ENCODE results near the gene OPHN1. TPM values are rescaled to one million over a fixed set of nuclear protein-coding genes. Genes with fewer than 3 reads are reported as not detected.

Gene OPHN1, protein sequence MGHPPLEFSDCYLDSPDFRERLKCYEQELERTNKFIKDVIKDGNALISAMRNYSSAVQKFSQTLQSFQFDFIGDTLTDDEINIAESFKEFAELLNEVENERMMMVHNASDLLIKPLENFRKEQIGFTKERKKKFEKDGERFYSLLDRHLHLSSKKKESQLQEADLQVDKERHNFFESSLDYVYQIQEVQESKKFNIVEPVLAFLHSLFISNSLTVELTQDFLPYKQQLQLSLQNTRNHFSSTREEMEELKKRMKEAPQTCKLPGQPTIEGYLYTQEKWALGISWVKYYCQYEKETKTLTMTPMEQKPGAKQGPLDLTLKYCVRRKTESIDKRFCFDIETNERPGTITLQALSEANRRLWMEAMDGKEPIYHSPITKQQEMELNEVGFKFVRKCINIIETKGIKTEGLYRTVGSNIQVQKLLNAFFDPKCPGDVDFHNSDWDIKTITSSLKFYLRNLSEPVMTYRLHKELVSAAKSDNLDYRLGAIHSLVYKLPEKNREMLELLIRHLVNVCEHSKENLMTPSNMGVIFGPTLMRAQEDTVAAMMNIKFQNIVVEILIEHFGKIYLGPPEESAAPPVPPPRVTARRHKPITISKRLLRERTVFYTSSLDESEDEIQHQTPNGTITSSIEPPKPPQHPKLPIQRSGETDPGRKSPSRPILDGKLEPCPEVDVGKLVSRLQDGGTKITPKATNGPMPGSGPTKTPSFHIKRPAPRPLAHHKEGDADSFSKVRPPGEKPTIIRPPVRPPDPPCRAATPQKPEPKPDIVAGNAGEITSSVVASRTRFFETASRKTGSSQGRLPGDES
- 10 to 100 TPM; 10.0 to 40.9 (median 10.8) TPM for total RNA-seq

DNA sequence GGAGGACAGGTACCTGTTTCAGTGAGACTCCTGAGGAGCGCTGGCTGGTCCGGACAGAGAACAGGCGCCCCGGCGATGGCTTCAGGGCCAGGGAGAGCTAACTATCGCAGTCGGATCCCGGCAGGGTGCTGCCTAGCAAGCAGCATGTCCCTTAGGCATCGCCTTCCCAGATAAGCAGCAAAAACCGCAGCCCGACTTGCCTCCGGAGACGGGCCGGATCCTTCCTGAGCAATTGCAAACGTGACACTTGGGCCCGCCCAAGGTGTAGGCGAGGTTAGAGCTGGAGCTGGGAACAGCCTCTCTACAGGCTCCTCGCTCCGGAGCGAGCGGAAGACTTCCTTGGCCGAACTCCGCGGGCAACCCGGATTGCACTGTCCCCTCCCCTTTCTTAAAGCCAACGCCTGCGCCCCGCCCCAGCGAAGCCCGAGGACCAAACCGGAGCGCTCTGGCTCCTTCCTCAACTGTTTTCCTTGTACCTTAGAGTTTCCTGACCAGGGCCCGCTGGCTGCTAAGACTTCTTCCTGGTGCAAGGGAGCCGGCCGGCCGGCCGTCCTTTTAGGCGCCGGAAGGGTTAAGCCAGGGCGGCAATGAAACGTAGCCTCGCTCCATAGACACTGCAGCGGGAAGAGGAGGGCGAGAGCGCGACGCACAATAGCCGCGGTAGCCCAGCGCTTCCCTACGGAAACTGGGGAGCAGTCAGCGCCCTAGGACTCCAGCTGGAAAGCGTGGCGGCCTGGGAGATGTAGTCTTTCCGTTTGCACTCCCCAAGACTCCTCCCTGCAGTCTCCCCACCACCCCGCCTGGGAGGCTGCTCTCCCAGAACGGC is at the start of gene OPHN1:
TSS of gene OPHN1 (minus strand) at position 341 of the 826 bp plus-strand sequence. CDS start 475 bp downstream, outside the sequence.
- ATAC-seq (ENCODE audit: low FRiP score in 2 of 2) = peak; percentile 95 to 96
- peak within 1 kb of the TSS; percentile 75 to 87 (median 84) for H3K27ac ChIP-seq
- no peaks in the 10 kb centered on the region for H3K36me3 ChIP-seq
- 42% methylated on average over 56 of the region's 57 CpGs; no CpG with 5 or more reads in 1 of the 2 donors for WGBS, 2 donors
- no peaks in the 10 kb centered on the region for H3K9me3 ChIP-seq
- TF ChIP-seq POLR2AphosphoS5 (IDR thresholded peaks at IDR 0.05) (peak; percentile 26 to 32), POLR2A (IDR thresholded peaks at IDR 0.05) (peak in 2 of 4 donors; percentile 15 to 62)
- TF ChIP-seq, protein P1, sequence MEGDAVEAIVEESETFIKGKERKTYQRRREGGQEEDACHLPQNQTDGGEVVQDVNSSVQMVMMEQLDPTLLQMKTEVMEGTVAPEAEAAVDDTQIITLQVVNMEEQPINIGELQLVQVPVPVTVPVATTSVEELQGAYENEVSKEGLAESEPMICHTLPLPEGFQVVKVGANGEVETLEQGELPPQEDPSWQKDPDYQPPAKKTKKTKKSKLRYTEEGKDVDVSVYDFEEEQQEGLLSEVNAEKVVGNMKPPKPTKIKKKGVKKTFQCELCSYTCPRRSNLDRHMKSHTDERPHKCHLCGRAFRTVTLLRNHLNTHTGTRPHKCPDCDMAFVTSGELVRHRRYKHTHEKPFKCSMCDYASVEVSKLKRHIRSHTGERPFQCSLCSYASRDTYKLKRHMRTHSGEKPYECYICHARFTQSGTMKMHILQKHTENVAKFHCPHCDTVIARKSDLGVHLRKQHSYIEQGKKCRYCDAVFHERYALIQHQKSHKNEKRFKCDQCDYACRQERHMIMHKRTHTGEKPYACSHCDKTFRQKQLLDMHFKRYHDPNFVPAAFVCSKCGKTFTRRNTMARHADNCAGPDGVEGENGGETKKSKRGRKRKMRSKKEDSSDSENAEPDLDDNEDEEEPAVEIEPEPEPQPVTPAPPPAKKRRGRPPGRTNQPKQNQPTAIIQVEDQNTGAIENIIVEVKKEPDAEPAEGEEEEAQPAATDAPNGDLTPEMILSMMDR (IDR thresholded peaks at IDR 0.05) = no peak
- peaks cover 0 to 6% (median 2%) of the 10 kb centered on the region in 4 donors for H3K4me1 ChIP-seq
- H3K4me3 ChIP-seq = peak within 1 kb of the TSS; percentile 33 to 71 (median 54)
- no peaks in the 10 kb centered on the region for H3K27me3 ChIP-seq
- peak; percentile 83 to 89 for DNase-seq

DNA sequence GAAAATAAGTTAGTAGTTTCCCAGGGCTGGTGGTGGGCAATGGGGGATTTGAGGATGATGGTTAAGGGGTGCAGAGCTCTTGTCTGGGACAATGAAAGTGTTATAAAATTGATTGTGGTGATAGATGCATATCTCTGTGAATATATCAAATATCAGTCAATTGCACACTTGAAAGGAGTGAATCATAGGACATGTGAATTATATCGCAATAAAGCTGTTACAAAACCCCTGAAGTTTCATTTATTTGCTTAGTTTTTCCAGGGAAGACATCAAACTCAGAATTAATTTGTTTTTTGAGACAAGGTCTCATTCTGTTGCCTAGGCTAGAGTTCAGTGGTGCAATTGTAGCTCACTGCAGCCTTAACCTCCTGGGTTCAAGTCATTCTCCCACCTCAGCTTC is 47.7 kb upstream of the OPHN1 start:
- no peak overlapping the region for H3K27ac ChIP-seq
- no peaks in the 10 kb centered on the region for H3K27me3 ChIP-seq
- H3K36me3 ChIP-seq = no peaks in the 10 kb centered on the region
- TF ChIP-seq POLR2AphosphoS5 (IDR thresholded peaks at IDR 0.05) (no peak), POLR2A (IDR thresholded peaks at IDR 0.05) (no peak), EP300 (IDR thresholded peaks at IDR 0.05) (no peak)
- TF ChIP-seq, protein P1 (IDR thresholded peaks at IDR 0.05) = no peak
- WGBS, 2 donors = 70 to 93% methylated on average over 1 of the region's 1 CpG
- no peak for DNase-seq
- H3K4me3 ChIP-seq = no peak overlapping the region
- no peaks in the 10 kb centered on the region for H3K9me3 ChIP-seq
- no peaks in the 10 kb centered on the region for H3K4me1 ChIP-seq
- no peak for ATAC-seq (ENCODE audit: low FRiP score in 2 of 2)

DNA sequence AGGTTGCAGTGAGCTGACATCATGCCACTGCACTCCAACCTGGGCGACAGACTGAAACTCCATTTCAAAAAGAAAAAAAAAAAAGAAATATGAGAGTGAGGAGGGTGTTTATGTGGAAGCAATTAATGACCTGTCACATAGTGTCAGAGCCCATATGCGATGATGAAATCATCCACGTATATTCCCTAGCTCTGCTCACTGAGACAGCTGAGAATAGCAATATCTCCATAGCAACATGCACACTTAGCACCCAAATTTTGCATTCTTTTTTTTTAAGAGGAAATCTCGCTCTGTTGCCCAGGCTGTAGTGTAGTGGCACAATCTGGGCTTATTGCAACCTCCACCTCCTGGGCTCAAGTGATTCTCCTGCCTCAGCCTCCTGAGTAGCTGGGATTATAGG is 31.5 kb upstream of the OPHN1 start:
- Histone ChIP-seq H3K4me3 (no peak overlapping the region), H3K27me3 (no peaks in the 10 kb centered on the region), H3K36me3 (no peaks in the 10 kb centered on the region), H3K9me3 (no peaks in the 10 kb centered on the region), H3K4me1 (peaks cover 0 to 3% (median 0%) of the 10 kb centered on the region in 4 donors), H3K27ac (no peak overlapping the region)
- WGBS, 2 donors = 81 to 92% methylated on average over 4 of the region's 4 CpGs
- DNase-seq = no peak
- ATAC-seq (ENCODE audit: low FRiP score in 2 of 2) = no peak
- TF ChIP-seq POLR2AphosphoS5 (IDR thresholded peaks at IDR 0.05) (no peak), EP300 (IDR thresholded peaks at IDR 0.05) (no peak), POLR2A (IDR thresholded peaks at IDR 0.05) (no peak)
- TF ChIP-seq, protein P1 (IDR thresholded peaks at IDR 0.05) = no peak

DNA sequence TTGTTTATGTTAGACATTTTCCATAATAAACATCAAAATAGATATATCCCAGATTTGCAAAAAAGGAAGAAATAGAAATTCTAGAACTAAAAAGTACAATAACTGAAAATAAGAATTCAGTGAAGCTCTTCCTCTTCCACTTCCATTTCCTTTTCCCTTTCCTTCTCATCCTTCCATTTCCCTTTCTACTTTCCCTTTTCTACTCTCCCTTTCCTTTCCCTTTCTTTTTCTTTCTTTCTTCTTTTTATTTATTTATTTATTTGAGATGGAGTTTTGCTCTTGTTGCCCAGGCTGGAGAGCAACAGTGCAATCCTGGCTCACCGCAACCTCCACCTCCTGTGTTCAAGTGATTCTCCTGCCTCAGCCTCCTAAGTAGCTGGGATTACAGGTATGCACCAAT is 30.6 kb upstream of the OPHN1 start:
- Histone ChIP-seq H3K27ac (no peak overlapping the region), H3K4me1 (peaks cover 0 to 3% (median 0%) of the 10 kb centered on the region in 4 donors), H3K4me3 (no peak overlapping the region), H3K27me3 (no peaks in the 10 kb centered on the region), H3K36me3 (no peaks in the 10 kb centered on the region), H3K9me3 (no peaks in the 10 kb centered on the region)
- no peak for DNase-seq
- 89 to 100% methylated on average over 1 of the region's 1 CpG for WGBS, 2 donors
- no peak for ATAC-seq (ENCODE audit: low FRiP score in 2 of 2)
- TF ChIP-seq EP300 (IDR thresholded peaks at IDR 0.05) = no peak
- no peak for TF ChIP-seq POLR2A (IDR thresholded peaks at IDR 0.05)
- no peak for TF ChIP-seq POLR2AphosphoS5 (IDR thresholded peaks at IDR 0.05)
- TF ChIP-seq, protein P1 (IDR thresholded peaks at IDR 0.05) = no peak

Data from upper lobe of left lung (tissue), 6 donors.